ENCODE data around the gene CABP2.

The CABP2 gene

DNA sequence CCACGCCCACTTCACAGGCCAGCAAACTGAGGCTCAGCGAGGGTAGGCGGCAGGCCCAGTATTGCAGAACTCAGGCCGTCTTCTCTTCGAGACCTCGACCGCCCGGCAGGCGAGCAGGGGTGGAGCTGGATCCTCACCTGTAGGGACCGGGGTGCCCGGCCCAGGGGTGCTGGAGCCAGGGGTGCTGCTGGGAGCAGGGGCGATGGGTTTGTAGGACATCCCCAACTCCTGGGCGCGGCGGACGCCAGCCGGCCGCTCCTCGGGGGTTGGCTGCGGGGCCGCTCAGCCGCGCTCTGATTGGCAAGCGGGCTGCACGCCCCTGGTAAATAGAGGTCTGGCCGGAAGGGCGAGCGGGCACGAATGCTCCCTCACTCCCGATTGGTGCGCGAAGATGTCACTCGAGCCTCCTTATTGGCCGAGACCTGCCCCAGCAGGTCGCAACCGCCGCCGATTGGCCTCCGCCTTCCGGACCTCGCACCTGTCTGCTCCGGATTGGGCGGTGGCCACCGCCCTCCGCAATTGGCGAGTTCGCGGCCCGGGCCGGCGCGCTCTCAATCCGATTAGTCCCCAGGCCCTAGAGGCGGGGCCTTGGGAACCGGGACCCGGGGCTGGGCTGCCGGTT is 15.3 kb downstream of the CABP2 start, which contains the start of gene CDK2AP2:
Gene CDK2AP2 (minus strand): TSS at position 299 of the 622 bp plus-strand sequence. CDS start 80 bp downstream, at position 219.
- DNase-seq (ENCODE audit: low spot score): peak; percentile 100

DNA sequence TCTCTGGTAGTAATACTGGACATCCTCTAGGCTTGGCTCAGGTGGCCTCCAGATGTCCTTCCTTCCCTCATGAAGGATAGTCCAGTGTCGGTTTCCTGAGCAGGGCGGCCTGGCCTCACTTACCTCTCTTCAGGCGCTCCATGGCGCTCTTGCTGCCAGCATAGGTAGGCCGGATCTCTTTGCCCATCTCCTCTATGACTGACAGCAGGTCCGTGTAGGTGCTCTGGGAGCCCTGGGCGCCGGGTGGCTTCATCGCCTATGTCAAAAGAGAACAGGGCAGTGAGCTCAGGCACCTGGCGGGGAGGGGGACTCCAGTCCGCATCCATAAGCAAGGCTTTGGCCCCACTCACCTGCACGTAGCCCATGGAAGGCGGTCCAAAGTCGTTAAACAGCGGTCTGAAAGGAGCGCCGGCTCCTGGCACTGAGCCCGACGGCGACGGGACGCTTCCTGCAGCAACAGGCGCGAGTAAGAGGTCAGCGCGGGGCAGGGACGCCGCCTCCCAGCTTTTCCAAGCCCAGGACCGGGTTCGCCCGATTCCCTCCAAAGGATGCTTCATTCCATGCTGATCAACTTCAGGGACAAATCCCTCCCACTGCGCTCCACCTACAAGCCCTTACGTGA is 15.9 kb downstream of the CABP2 start:
- peak; percentile 63 for DNase-seq (ENCODE audit: low spot score)

DNA sequence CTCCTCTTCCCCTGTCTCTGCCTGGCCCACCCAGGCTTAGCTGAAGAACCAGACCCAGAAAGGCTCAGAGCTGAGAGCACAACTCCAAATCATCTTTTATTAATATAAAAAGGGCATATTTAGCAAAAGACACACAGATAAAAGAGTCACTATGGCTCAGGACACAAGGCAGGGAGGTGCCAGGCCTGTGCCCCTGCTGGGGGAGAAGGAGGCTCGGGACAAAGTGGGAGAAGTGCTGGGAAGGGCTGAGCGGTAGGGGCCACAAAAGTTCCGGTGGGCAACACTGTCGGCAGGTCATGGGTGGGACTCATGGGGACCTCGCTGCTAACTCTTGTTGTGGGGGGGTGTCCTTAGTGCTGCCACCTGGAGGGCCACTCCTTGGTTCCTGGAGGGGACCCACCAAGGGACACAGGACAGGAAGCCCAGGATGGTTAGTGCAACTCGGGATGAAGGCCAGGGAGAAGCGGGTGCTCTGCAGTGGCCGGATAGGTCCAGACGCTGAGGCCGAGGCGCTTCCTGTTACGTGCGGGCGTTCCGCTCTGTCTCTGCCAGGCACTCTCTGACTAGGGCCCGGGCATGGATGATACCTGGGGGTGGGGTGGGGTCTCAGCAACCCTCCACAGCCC is 16.7 kb downstream of the CABP2 start:
- no peak for DNase-seq (ENCODE audit: low spot score)

DNA sequence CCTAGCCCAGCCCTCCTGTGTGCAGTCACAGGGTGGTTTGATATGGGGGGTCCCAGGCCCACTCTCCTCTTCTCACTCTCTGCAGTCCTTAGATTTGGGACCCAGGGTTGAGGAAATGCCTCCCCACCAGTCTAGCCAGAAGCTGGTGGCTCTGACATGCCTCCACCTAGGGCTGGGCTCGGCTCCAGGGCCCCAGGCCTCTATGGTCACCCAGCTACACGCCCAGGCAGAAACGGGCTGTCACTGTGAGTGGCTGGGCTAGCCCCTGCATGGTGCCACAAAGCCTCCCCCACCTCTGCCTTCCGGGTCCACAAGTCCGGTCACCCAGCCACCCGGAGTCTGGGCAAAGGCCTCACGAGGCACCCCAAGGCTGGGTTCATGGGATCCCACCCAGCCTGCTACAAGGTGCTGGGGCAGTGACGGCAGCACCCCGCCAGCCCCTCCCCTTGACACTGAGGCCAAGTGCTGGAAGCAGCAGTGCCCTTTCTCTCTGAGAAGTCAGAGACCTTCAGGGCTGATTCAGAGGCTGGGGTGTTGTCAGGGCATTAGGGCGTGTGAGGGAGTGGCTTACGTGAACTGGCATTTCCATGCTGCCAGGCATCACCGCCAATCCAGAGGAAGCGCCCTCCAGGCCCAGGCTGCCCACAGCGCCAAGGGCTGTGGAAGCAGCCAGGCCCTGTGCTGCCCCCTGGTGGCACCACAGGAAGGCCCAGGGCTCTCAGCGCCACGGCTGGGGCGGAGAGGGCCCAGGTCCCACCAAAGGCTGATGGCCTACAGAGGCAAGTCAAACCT is 17.4 kb downstream of the CABP2 start:
- DNase-seq (ENCODE audit: low spot score): peak; percentile 93

DNA sequence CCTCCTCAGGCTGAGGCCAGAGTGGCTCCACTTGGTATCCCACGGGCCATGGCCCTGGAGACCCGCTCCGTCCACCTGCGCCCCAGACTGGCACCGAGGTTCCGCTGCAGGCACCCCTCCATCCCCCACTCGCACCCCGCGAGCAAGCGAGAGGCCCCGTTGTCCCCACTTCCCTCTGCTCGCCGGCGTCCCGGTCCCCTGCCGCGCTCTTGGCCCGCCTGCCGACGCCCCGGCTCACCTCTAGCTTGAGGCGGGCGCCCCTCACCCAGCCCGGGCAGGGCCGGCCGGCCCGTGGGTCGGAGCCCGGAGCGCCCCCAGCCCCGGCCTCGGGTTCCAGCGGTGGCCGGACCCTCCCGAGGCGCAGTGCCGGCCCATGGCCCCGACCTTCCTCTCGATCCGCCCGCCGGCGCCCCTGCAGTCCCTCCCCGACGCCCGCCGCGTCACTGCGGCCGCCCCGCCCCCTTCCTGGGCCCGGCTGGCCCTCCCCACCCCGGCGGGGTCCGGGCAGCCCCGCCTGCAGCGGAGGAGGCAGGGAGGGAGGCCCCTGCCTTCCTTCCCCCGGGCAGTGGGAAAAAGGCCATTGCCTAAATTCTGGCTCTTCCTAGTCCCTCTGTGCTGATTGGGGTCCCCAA is 18.2 kb downstream of the CABP2 start, which contains the start of gene PITPNM1:
Gene PITPNM1 (minus strand): TSS at position 414 of the 632 bp plus-strand sequence. CDS start 1,183 bp downstream, outside the sequence.
- peak; percentile 91 for DNase-seq (ENCODE audit: low spot score)

DNA sequence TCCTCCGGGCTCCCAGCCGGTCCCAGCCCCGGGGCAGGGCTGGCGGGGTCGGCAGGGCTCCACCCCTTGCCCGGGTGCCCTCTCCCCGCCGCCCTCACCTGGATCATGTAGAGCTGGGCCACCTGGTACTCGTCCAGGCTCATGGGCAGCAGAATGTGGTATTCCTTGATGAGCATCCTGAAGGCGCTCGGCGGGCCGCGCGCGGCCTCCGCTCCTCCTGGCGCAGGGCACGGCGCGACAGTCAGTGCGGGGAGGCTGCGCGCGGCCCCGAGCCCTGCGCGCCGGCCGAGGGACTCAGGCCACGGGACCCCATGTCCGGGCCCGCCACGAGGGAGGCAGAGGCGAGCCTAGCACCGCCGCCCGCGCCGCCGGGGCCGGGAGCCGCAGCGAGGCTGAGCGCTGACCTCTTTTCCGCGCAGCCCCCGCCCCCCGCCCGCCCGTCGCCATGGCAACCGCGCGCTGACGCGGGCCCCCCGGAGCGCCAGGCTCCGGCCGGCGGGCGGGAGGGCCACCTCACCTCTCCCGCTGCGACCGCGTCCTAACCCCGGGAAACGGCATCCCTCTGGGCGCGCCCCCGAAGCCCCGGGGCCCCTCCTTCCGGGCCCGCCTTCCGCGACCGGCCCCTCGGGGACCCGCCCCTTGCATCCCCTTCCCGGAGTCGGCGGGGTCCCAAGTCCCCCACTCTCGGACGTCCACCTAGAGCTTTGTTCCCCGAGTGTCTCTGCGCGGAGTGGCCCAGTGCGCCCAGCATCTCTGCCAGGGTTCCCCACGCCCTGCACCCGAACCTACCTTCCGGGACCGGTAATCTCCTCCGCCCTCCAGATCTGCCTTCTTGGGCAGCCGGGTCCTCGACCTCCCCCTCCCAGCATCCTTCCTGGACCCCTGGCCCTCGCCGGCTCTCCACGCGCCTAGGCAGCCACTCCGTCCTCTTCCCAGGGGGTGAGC is 19.0 kb downstream of the CABP2 start:
- DNase-seq (ENCODE audit: low spot score): peak; percentile 71

DNA sequence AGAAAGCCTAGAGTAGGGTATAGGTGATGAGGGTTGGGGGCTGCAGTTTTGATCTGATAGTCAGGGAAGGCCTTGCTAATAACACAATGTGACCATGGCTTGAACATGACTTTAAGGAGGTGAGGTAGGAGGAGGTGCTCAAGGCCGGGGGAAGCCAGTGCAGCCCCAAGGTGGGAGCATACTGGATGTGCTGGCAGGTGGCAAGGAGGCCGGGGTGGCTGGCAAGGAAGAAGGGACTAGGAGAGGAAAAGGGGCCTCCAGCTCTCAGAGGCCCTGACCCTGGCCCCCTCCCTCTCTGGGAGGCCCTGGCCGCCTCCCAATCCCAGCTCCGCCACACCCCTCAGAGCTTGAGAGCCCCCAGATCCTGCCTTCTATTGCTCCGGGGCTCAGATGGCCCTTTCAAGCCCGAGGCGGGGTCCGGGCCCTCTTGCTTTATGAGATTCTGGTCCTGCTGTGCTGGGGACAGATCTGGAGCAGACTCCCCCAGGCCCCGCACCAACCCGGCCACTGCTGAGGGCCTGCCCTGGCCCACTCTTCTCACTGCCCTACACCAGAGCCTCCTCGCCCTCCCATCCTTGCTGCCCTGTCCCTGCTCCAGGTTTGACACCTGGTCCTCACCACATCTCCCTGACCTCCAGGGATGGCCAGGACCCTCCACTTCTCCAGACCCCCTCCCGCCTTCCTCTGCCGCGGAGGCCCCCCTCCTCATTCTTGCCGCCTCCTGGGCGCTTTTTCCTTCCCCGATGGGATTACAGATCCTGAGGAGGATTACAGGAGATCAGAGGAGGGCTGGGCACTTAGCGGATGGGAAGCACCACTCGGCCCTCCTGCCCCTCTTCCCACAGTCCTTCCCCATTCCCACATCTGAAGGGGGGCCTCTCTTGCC is 19.9 kb downstream of the CABP2 start:
- DNase-seq (ENCODE audit: low spot score): no peak

DNA sequence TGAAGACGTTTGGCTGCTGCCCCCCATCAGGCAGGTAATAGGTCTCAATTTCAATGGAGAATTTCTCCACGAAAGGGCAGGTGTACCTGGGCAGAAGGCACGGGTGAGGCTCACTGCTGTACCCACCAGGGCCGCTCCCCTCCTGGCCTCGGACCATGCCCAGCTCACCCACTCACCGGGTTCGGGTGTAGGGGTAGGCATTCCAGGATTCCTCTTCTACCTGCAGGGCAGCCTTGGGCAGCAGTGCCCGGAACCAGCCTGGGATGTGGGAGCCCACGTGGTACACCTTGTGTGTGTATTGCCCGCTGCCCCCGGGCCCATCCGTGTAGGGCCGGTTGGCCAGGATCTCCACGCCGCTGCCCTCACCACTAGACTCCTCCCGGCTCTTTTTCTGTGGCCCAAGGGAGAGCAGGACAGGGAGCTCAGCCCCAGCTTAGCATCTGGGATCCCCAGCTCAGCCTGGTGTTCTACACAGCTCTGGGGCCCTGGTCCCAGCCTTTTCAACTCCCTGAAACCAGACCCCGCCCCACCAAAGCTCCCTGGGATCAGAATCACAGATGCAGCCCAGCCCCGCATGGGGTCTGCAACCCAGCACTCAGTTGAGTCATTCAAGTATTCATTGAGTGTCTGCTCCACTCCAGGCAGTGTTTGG is 20.8 kb downstream of the CABP2 start:
- DNase-seq (ENCODE audit: low spot score): no peak

DNA sequence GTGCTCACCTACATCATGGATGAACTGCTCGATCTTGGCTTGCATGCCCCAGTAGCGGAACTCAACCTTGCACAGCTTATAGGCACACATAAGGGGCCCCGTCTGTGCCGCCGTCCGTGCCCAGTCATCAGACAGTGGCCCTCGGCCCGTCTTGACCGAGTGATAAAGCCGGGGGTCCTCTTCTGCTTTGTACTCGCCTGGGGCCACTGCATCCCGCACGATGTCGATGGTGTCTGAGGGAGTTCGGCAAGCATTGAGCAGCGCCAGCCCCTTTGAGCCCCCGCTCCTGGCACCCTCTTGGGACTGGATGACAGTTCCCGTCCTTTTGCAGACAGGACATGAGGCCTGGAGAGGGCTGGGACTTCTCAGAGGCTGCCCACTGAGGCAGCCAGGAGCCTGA is 21.4 kb downstream of the CABP2 start:
- DNase-seq (ENCODE audit: low spot score): no peak

DNA sequence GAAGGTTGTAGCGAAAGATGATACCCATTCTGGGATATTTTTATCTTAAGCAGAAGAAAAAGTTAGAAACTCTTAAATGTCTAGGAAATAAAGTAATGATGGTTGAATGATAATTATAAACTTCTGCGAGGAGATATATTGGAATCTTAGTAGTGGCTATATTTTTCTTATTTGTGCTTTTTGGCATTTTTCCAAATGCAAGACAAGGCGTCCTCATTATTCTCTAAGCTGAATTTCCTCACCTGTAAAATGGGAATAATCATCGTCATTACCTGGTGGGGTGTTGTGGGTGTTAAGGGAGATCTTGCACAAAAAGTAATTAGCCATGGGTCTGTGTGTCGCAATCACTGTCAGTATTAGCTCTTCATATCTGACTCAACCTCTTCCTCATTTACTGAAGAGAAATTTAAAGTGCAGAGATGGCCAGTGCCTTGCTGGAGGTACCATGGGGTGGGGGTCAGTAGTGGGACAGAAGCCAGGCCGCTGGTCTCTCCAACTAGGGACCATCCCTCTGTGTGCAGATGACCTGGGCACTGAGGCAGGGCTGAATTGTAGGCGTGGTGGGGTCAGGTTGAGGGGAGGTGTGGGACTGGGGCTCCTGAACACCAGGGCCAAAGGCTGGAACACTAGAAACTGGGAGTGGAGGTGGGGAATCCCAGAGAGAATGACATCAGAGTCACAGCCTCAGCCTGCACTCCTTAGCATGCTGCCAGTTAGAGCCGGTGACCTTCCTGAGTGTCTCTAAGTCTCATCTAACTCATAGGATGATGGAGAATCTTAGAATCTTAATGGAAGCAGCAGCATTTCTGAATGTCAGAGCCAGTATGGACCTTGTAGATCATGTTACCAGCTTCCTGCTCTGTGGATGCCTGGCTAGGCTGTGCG is 22.2 kb downstream of the CABP2 start:
- DNase-seq (ENCODE audit: low spot score): no peak

DNA sequence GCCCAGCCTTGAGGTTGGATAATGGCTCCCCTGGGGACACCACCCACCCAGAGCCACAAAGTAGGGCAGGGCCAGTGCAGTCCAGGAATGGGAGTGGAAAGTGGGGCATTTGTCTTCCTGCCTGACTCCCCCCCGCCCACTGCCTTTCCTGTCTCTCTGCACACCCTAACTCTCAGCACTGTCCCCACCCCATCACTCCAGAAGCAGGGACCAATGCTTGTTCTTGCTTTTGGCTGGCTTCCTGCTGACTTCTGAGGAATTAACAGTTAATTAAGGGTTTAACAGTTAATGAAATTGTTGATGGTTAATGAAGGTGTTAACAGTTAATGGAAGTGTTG is 22.8 kb downstream of the CABP2 start:
- DNase-seq (ENCODE audit: low spot score): no peak

DNA sequence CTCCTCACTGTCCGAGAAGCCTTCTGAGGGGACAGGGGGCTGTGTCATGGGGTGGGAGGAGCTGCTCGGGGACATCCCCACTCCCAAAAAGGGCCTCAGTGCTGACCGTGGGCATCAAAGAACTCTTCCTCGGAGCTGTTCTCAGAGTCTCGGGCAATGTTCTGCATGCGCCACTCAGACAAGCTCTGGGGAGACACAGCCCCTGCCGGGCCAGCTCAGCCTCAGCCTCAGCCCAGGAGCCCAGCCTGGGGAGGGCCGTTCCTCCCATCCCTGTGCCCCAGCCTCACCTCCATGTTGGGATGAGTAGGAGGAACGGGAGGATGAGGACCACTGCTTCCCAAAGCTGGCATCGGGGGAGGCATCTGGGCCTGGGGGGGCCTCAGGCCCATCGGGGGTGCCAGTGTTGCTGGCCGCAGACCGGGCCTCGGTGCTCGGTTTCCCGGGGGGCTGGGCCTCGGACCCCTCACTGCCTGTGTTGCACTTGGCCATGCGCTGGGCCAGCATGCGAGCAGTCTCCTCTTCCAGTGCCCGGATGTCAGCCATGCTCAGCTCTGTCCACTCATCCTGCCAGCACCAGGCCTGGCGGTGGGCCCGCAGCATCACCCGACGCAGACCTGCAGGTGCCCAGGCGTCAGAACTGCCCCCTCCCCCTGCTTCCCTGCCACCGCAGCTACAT is 23.3 kb downstream of the CABP2 start:
- no peak for DNase-seq (ENCODE audit: low spot score)

DNA sequence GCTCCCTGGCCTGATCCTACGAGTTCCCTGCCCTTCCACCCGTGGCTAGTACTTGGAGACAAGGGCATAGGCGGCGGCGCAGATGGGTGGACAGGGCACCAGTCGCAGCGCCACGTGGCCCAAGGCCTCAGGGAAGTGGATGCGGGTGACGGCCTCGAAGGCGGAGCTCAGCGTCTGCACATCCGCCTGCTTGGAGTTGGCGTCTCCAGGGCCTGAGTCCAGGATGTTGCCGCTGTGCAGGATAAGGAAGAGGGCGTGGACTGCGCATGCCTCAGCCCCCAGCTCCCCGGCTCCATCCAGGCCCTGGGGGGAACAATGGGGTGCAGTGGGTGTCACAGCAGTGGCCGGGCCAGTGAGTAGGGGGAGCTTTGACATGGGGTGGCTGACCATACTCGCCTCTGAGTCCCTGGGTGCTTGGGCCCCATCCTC is 24.7 kb downstream of the CABP2 start:
- DNase-seq (ENCODE audit: low spot score): no peak

DNA sequence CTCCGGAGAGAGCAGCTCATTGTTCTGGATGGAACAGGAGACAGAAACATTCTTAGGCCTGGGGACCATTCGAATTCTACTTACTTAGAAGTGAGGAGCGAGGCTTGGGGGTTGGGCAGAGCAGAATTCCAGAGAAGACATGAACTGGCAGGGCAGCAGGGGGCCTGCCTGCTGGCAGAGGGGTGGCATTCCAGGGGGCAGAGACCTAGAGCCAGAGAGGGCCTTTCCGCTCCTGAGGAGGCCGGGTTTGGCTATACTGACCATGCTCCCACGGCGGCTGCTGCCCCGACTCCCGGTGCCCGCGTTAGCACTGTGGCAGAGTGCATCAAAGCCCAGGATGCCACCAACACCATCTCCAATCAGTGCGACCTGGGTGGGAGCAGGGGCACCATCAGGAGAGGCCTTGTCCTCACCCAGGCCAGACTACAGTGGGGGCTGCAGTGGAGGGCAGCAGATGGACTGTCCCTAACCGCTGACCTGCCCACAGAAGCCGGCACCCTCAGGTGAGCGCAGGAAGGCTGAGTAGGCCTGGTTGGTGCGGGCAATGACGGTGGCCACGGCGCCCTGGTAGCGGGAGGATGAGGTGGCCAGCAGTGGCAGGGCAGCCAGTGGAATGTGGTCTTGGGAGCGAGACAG is 25.5 kb downstream of the CABP2 start:
- no peak for DNase-seq (ENCODE audit: low spot score)

DNA sequence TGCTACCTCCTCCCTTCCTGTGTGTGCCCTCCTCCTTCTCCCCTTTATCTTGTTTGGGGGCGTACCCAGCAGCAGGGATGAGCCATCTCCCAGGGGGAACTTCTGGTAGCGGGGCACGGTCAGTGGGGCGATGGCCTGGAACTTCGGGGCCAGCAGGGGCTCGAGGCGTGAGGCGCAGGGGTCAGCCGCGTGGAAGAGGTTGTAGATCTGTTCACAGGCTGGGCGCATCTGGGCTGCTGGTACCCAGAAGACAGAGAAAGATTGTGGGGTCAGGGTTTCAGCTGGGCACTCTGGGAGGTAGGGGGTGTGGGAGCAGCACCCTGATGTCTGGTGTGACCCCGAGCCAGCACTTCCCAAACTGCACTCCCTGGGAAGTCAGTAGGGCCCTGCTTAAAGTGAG is 27.1 kb downstream of the CABP2 start:
- DNase-seq (ENCODE audit: low spot score): no peak

DNA sequence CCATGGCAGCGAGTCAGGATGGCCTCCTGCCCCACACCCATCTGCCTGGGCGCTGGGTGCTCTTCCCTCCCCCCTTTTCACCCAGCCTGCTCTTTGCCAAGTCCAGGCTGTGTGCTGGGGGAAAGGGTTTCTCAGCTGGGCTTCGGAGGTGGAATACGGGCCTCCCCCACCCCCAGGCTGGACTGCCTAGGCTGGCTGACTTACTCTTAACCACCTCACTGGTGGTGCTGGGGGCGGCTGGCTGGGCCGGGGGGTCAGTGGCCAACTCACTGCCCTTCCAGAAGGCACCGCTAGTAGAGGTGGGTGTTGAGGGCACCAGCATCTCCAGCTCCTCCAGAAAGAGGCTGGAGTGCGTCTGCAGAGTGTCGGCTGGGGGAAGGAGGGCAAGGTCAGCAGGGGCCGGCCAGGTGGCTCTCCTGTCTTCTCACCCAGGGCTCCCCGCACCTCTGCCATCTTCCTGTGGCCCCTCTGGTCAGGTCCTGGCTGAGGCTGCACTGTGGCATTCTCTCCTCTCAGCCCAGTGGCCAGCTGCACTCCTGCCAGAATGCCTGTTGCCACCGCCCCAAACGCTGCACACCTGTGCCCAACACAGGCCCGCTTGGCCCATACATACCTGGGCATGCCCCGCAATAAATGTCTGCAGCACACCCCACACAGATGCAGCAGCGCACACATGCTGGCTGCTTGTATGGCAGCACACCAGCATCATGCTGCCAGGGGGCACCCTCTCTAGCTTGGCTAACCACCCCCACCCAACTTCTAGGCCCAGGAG is 27.8 kb downstream of the CABP2 start:
- no peak for DNase-seq (ENCODE audit: low spot score)
